Uterus (tissue), 4 donors: ENCODE results near the gene CELSR1. TPM values are rescaled to one million over a fixed set of nuclear protein-coding genes. Genes with fewer than 3 reads are reported as not detected.

Experiments
- DNase-seq, 2 donors: peaks; one replicate each; pipeline ENCODE4 v3.0.0-alpha.2; 2019 to 2020
- H3K27ac ChIP-seq, 2 donors: fragments of 200-600 bp; sonication (generic); 1 replicate in 1 of 2; 2 replicates in 1 of 2; pipeline ENCODE4 v1.5.1; 2016 to 2018
- H3K27me3 ChIP-seq, 2 donors: fragments of 200-600 bp; sonication (generic); one replicate each; pipeline ENCODE4 v1.5.1; 2018 to 2019; ENCODE audit warnings: control low read depth in 1 of 2
- H3K36me3 ChIP-seq, 2 donors: fragments of 200-600 bp; sonication (generic); one replicate each; pipeline ENCODE4 v1.5.1; 2019; ENCODE audit warnings: control low read depth in 1 of 2
- H3K4me1 ChIP-seq, 2 donors: fragments of 200-600 bp; sonication (generic); one replicate each; pipeline ENCODE4 v1.5.1; 2018 to 2019; ENCODE audit warnings: control low read depth in 1 of 2
- H3K4me3 ChIP-seq, 2 donors: fragments of 200-600 bp; sonication (generic); 1 replicate in 1 of 2; 2 replicates in 1 of 2; pipeline ENCODE4 v1.5.1; 2018 to 2019; ENCODE audit warnings: mild to moderate bottlenecking in 1 of 2
- H3K9me3 ChIP-seq, 2 donors: fragments of 200-600 bp; sonication (generic); one replicate each; pipeline ENCODE4 v1.5.1; 2019; ENCODE audit warnings: control low read depth in 1 of 2
- POLR2A ChIP-seq, 2 donors: fragments of 450-650 bp; IDR thresholded peaks; one replicate each; pipeline ENCODE4 v1.6.1; 2016; ENCODE audit warnings: antibody characterized with exemption in 2 of 2, mild to moderate bottlenecking in 1 of 2, moderate library complexity in 1 of 2
- intact Hi-C: fragments of 100-400 bp; cut with DNase I; formaldehyde crosslinking; loops from one replicate; pipeline ENCODE4 v1.15.1; 2023; ENCODE audit warnings: low total_unique reads
- total RNA-seq, 4 donors: library from RNA; depleted of rRNA in 3 of 4; stranded (reverse); fragments of >200 nt in 3 of 4; gene quantifications; one replicate each; pipeline versions ENCODE4 v1.1.0 to v1.2.4, GENCODE V29; 2014 to 2023
- TF ChIP-seq, protein P1 (sequence below), 4 experiments: fragments of 200-600 bp in 2 of 4; fragments of 450-650 bp in 2 of 4; sonication (generic) in 2 of 4; IDR thresholded peaks; one replicate each; pipeline ENCODE4 v1.5.1; 2016 to 2019; ENCODE audit warnings: antibody characterized with exemption in 4 of 4, mild to moderate bottlenecking in 2 of 4, moderate library complexity in 1 of 4
- donor health status: DM: yes; HTN: yes; CAD: no.

Gene CELSR1
- total RNA-seq, 4 donors from 2014 or later: 1.5 to 15.8 (median 8.4) TPM

DNA sequence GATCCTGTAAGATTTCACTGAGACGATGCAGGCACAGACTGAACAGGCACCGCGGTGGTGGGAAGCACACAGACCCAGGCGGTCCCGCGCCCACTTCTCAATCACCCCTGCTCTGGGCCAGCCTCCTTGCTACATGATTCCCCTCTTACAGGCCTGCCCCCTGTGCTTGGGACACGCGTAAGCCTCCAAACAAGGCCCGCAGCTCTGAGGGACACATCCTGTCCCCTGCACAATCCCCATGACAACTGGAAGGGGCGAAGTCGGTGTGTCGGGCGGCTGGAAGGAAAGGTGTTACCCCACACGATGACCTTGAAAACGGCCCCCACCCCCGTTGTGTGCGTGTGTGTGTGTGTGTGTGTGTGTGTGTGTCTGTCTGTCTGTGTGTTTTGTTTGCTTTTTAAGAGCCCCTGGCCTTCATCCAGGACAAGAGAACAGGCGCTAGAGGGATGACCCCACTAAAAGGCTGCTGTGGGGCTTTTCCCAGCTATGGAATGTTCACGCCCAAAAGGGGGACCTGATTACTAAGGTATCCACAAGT, 13.1 kb downstream of the CELSR1 start:
- intact Hi-C loops: no loop called here
- Histone ChIP-seq H3K27ac (no peak overlapping the region), H3K4me3 (no peak overlapping the region), H3K4me1 (no peaks in the 10 kb centered on the region), H3K36me3 (no peaks in the 10 kb centered on the region), H3K27me3 (no peaks in the 10 kb centered on the region), H3K9me3 (no peaks in the 10 kb centered on the region)
- no peak for DNase-seq
- TF ChIP-seq POLR2A (IDR thresholded peaks at IDR 0.05): no peak
- TF ChIP-seq, protein P1, sequence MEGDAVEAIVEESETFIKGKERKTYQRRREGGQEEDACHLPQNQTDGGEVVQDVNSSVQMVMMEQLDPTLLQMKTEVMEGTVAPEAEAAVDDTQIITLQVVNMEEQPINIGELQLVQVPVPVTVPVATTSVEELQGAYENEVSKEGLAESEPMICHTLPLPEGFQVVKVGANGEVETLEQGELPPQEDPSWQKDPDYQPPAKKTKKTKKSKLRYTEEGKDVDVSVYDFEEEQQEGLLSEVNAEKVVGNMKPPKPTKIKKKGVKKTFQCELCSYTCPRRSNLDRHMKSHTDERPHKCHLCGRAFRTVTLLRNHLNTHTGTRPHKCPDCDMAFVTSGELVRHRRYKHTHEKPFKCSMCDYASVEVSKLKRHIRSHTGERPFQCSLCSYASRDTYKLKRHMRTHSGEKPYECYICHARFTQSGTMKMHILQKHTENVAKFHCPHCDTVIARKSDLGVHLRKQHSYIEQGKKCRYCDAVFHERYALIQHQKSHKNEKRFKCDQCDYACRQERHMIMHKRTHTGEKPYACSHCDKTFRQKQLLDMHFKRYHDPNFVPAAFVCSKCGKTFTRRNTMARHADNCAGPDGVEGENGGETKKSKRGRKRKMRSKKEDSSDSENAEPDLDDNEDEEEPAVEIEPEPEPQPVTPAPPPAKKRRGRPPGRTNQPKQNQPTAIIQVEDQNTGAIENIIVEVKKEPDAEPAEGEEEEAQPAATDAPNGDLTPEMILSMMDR (IDR thresholded peaks at IDR 0.05): no peak

DNA sequence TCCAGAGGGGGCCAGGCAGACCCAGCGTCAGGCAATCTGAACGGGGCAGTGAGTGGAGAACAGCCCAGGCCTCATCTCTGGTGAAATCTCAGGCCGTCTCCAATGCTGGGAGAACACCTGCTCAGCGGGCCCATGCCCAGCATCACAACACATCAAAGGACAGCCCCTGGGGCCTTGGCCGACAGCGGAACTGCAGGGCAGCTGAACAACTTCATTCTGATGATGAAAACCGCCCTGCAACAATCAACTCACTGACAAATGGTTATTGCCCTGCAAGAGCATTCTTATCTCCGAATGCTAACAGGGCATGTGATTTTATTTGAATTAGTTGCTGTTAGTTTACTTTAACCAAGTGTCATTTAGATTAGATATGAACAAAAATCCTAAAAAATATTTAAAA, 14.6 kb downstream of the CELSR1 start:
- intact Hi-C loops: no loop called here
- DNase-seq: no peak
- Histone ChIP-seq H3K27me3 (no peaks in the 10 kb centered on the region), H3K4me3 (no peak overlapping the region), H3K9me3 (no peaks in the 10 kb centered on the region), H3K36me3 (no peaks in the 10 kb centered on the region), H3K27ac (no peak overlapping the region), H3K4me1 (no peaks in the 10 kb centered on the region)
- TF ChIP-seq, protein P1 (IDR thresholded peaks at IDR 0.05): no peak
- TF ChIP-seq POLR2A (IDR thresholded peaks at IDR 0.05): no peak

GRCh38 chr22:46521994-46522393, 15.4 kb downstream of the CELSR1 start:
- Histone ChIP-seq H3K4me1 (no peaks in the 10 kb centered on the region), H3K4me3 (no peak overlapping the region), H3K36me3 (no peaks in the 10 kb centered on the region), H3K27me3 (no peaks in the 10 kb centered on the region), H3K9me3 (no peaks in the 10 kb centered on the region), H3K27ac (no peak overlapping the region)
- DNase-seq: no peak
- TF ChIP-seq, protein P1 (IDR thresholded peaks at IDR 0.05): no peak
- no peak for TF ChIP-seq POLR2A (IDR thresholded peaks at IDR 0.05)
- intact Hi-C loops: no loop called here

GRCh38 chr22:46520880-46521279, 16.5 kb downstream of the CELSR1 start:
- no peak overlapping the region for H3K27ac ChIP-seq
- no peak for DNase-seq

DNA sequence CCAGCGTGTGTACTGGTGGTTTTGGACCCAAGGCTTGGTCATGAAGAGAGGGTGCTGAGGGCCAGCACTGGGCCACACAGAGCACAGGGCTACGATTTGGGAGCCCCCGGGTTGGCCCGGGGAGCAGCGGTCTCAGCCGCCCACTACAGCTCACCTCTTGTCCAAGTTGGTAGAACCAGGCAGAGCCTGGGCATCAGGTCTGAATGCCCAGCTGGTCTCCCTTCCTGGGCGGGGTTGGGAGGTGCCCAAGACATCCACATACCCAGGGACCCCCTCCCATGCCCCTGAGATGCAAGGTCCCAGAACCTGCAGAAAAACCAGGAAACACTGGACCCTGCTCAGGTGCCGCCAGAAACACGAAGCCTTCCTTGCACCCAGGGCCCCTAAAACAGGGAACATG, 18.0 kb downstream of the CELSR1 start:
- Histone ChIP-seq H3K4me1 (no peaks in the 10 kb centered on the region), H3K27me3 (no peaks in the 10 kb centered on the region), H3K4me3 (no peak overlapping the region), H3K36me3 (no peaks in the 10 kb centered on the region), H3K9me3 (no peaks in the 10 kb centered on the region), H3K27ac (no peak overlapping the region)
- intact Hi-C loops: no loop called here
- TF ChIP-seq, protein P1 (IDR thresholded peaks at IDR 0.05): no peak
- TF ChIP-seq POLR2A (IDR thresholded peaks at IDR 0.05): no peak
- DNase-seq: no peak

More at GRCh38 chr22:46520880-46521279, 16.5 kb downstream of the CELSR1 start:
- H3K36me3 ChIP-seq: no peaks in the 10 kb centered on the region
- intact Hi-C loops: no loop called here
- H3K4me1 ChIP-seq: no peaks in the 10 kb centered on the region
- H3K4me3 ChIP-seq: no peak overlapping the region
- TF ChIP-seq, protein P1 (IDR thresholded peaks at IDR 0.05): no peak
- no peak for TF ChIP-seq POLR2A (IDR thresholded peaks at IDR 0.05)
- H3K9me3 ChIP-seq: no peaks in the 10 kb centered on the region
- H3K27me3 ChIP-seq: no peaks in the 10 kb centered on the region
